ENCODE data around the gene UNC119B.

UNC119B gene

GRCh38 chr12:120686690-120687577 lies 23.3 kb upstream of the UNC119B start, which contains the start of gene MLEC:
Gene MLEC (plus strand): TSS chr12:120687149. CDS start chr12:120687297, 148 bp downstream.
- H3K4me3 ChIP-seq = peak within 1 kb of the TSS; percentile 65 to 100 (median 86)
- H3K27ac ChIP-seq = peak within 1 kb of the TSS; percentile 42 to 95 (median 89)

- Histone ChIP-seq H3K27ac (peak overlapping the region; percentile 42 to 95 (median 89)), H3K4me3 (peak overlapping the region; percentile 65 to 100 (median 86))
Observed at GRCh38 chr12:120687578-120688289, 22.5 kb upstream of the UNC119B start.

- Histone ChIP-seq H3K27ac (peak overlapping the region in 12 of 21 experiments; percentile 11 to 95 (median 88)), H3K4me3 (peak overlapping the region; percentile 65 to 100 (median 86))
Observed at GRCh38 chr12:120688527-120689071, 21.7 kb upstream of the UNC119B start.

- no peak overlapping the region for H3K27ac ChIP-seq
Observed at GRCh38 chr12:120689397-120690082, 20.7 kb upstream of the UNC119B start.

GRCh38 chr12:120690083-120690450 lies 20.2 kb upstream of the UNC119B start:
- no peak overlapping the region for H3K4me3 ChIP-seq
- H3K27ac ChIP-seq = no peak overlapping the region

More at GRCh38 chr12:120689397-120690082, 20.7 kb upstream of the UNC119B start:
- H3K4me3 ChIP-seq = peak overlapping the region in 1 of 7 experiments; percentile 65

- Histone ChIP-seq H3K4me3 (no peak overlapping the region), H3K27ac (no peak overlapping the region)
Observed at GRCh38 chr12:120690978-120691377, 19.3 kb upstream of the UNC119B start.

GRCh38 chr12:120692524-120693033 lies 17.7 kb upstream of the UNC119B start:
- H3K4me3 ChIP-seq = no peak overlapping the region
- H3K27ac ChIP-seq = no peak overlapping the region

- Histone ChIP-seq H3K4me3 (no peak overlapping the region), H3K27ac (no peak overlapping the region)
Observed at GRCh38 chr12:120693848-120694247, 16.4 kb upstream of the UNC119B start.

- no peak overlapping the region for H3K27ac ChIP-seq
- no peak overlapping the region for H3K4me3 ChIP-seq
Observed at GRCh38 chr12:120696626-120697025, 13.6 kb upstream of the UNC119B start.

GRCh38 chr12:120697344-120697743 lies 12.9 kb upstream of the UNC119B start:
- Histone ChIP-seq H3K27ac (peak overlapping the region in 2 of 21 experiments; percentile 17 to 50), H3K4me3 (no peak overlapping the region)

GRCh38 chr12:120698665-120699064 lies 11.6 kb upstream of the UNC119B start:
- no peak overlapping the region for H3K4me3 ChIP-seq
- peak overlapping the region in 7 of 21 experiments; percentile 0 to 61 (median 46) for H3K27ac ChIP-seq

GRCh38 chr12:120699553-120699952 lies 10.7 kb upstream of the UNC119B start:
- Histone ChIP-seq H3K4me3 (no peak overlapping the region), H3K27ac (peak overlapping the region in 2 of 21 experiments; percentile 24 to 28)

- no peak overlapping the region for H3K4me3 ChIP-seq
- H3K27ac ChIP-seq = no peak overlapping the region
Observed at GRCh38 chr12:120700886-120701285, 9.4 kb upstream of the UNC119B start.

- H3K27ac ChIP-seq = no peak overlapping the region
- H3K4me3 ChIP-seq = no peak overlapping the region
Observed at GRCh38 chr12:120702637-120703036, 7.6 kb upstream of the UNC119B start.

- no peak overlapping the region for H3K27ac ChIP-seq
- no peak overlapping the region for H3K4me3 ChIP-seq
Observed at GRCh38 chr12:120703311-120703942, 6.8 kb upstream of the UNC119B start.

- Histone ChIP-seq H3K4me3 (no peak overlapping the region), H3K27ac (no peak overlapping the region)
Observed at GRCh38 chr12:120705618-120706017, 4.6 kb upstream of the UNC119B start.

- Histone ChIP-seq H3K27ac (no peak overlapping the region), H3K4me3 (no peak overlapping the region)
Observed at GRCh38 chr12:120706029-120706428, 4.2 kb upstream of the UNC119B start.

- no peak overlapping the region for H3K4me3 ChIP-seq
- H3K27ac ChIP-seq = no peak overlapping the region
Observed at GRCh38 chr12:120708651-120709050, 1.6 kb upstream of the UNC119B start.

GRCh38 chr12:120710805-120711296 lies 593 bp downstream of the UNC119B start:
- Histone ChIP-seq H3K27ac (peak overlapping the region in 20 of 21 experiments; percentile 60 to 95 (median 86)), H3K4me3 (peak overlapping the region; percentile 66 to 96 (median 84))
